HCT116 (cell line): ENCODE measurements around the gene ITGA7. TPM values are rescaled to one million over a fixed set of nuclear protein-coding genes. Genes with fewer than 3 reads are reported as not detected.

Experiments
- CTCF ChIP-seq, 3 experiments: fragments of 200-600 bp in 1 of 3; sonication (generic) in 1 of 3; IDR thresholded peaks in 2 of 3; conservative IDR thresholded peaks in 1 of 3; 2 replicates each; pipeline ENCODE4 v1.5.1; 2012 to 2017; ENCODE audit warnings: low read depth in 2 of 3, low read length in 2 of 3, antibody characterized with exemption in 1 of 3, borderline replicate concordance in 1 of 3, control low read depth in 1 of 3, mild to moderate bottlenecking in 1 of 3, mixed read lengths in 1 of 3, mixed run types in 1 of 3, moderate library complexity in 1 of 3; ENCODE audit not compliant: insufficient read depth in 1 of 3
- MAX ChIP-seq: IDR thresholded peaks from 2 replicates; pipeline ENCODE4 v1.6.1; 2012
- POLR2A ChIP-seq: IDR thresholded peaks from 2 replicates; pipeline ENCODE4 v1.7.0; 2011; ENCODE audit warnings: borderline replicate concordance; ENCODE audit not compliant: insufficient read depth, insufficient read length; ENCODE audit errors: extremely low read depth
- POLR2AphosphoS5 ChIP-seq: IDR thresholded peaks from 2 replicates; pipeline ENCODE4 v1.6.1; 2011; ENCODE audit warnings: mild to moderate bottlenecking, low read depth, low read length, moderate library complexity
- RAD21 ChIP-seq: IDR thresholded peaks from 2 replicates; pipeline ENCODE4 v1.6.1; 2012; ENCODE audit warnings: low read depth, mild to moderate bottlenecking
- SRF ChIP-seq: IDR thresholded peaks from 2 replicates; pipeline ENCODE4 v1.6.1; 2012; ENCODE audit warnings: low read depth
- ZBTB33 ChIP-seq: IDR thresholded peaks from 2 replicates; pipeline ENCODE4 v1.6.1; 2011; ENCODE audit warnings: mild to moderate bottlenecking, low read length, moderate library complexity; ENCODE audit not compliant: insufficient replicate concordance; ENCODE audit errors: extremely low read depth
- total RNA-seq: library from RNA; stranded (reverse); gene quantifications from one replicate; pipeline ENCODE4 v1.2.1, GENCODE V29; 2021; ENCODE audit not compliant: unreplicated experiment

Gene ITGA7
- total RNA-seq, 1 experiment from 2014 or later, result 17.8 TPM

- TF ChIP-seq ZBTB33 (no peak), POLR2A (no peak), POLR2AphosphoS5 (no peak), SRF (no peak), RAD21 (no peak), MAX (no peak), CTCF (IDR thresholded peaks at IDR 0.05 in 2 of 3, conservative IDR thresholded peaks at IDR 0.05 in 1 of 3; ENCODE audit: borderline replicate concordance in 1 of 3, insufficient read depth in 1 of 3, low read depth in 2 of 3, low read length in 2 of 3) (no peak)
Measured at GRCh38 chr12:55737581-55738122, 29.9 kb upstream of the ITGA7 start (continued).
